Stomach (tissue), 4 donors: ENCODE measurements around the gene SLC9A6.

ENCODE experiments used
- EP300 ChIP-seq: sonication (generic); formaldehyde crosslinking; IDR thresholded peaks from one replicate; pipeline ENCODE4 v1.6.1; 2017; ENCODE audit warnings: antibody characterized with exemption
- POLR2A ChIP-seq, 4 donors: fragments of 450-650 bp; IDR thresholded peaks; one replicate each; pipeline ENCODE4 v1.6.1; 2016; ENCODE audit warnings: antibody characterized with exemption in 4 of 4, control low read depth in 2 of 4, mild to moderate bottlenecking in 1 of 4, moderate library complexity in 1 of 4
- POLR2AphosphoS5 ChIP-seq, 3 donors: sonication (generic); formaldehyde crosslinking; IDR thresholded peaks; one replicate each; pipeline ENCODE4 v1.6.1; 2016; ENCODE audit warnings: antibody characterized with exemption in 3 of 3
- TF ChIP-seq, protein P1 (sequence below), 7 experiments: fragments of 450-650 bp in 4 of 7; fragments of 200-600 bp in 3 of 7; sonication (generic) in 3 of 7; IDR thresholded peaks; one replicate each; pipeline ENCODE4 v1.5.1; 2016 to 2019; ENCODE audit warnings: antibody characterized with exemption in 7 of 7, control low read depth in 2 of 7, mild to moderate bottlenecking in 1 of 7

DNA sequence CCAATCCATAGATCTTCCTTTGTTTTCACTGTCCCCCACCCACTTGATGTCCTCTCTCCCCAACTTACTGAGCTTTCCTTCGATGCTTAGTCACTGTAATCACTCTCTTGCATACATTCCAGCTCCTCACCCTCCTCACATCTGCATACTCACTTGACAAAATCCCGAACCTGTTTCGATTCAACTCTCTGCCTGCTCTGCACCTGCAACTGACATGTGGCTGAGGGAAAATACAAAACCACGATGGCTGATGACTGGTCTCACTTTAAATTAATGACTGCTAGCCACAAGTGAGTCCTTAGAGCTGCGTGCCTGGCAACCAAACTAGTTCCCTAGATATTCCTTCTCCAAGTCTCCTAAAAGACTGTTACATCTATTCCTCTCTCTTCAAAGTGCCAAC lies 91.7 kb downstream of the SLC9A6 start:
- TF ChIP-seq, protein P1, sequence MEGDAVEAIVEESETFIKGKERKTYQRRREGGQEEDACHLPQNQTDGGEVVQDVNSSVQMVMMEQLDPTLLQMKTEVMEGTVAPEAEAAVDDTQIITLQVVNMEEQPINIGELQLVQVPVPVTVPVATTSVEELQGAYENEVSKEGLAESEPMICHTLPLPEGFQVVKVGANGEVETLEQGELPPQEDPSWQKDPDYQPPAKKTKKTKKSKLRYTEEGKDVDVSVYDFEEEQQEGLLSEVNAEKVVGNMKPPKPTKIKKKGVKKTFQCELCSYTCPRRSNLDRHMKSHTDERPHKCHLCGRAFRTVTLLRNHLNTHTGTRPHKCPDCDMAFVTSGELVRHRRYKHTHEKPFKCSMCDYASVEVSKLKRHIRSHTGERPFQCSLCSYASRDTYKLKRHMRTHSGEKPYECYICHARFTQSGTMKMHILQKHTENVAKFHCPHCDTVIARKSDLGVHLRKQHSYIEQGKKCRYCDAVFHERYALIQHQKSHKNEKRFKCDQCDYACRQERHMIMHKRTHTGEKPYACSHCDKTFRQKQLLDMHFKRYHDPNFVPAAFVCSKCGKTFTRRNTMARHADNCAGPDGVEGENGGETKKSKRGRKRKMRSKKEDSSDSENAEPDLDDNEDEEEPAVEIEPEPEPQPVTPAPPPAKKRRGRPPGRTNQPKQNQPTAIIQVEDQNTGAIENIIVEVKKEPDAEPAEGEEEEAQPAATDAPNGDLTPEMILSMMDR (IDR thresholded peaks at IDR 0.05): no peak
- TF ChIP-seq POLR2AphosphoS5 (IDR thresholded peaks at IDR 0.05): no peak
- no peak for TF ChIP-seq POLR2A (IDR thresholded peaks at IDR 0.05)
- no peak for TF ChIP-seq EP300
